ENCODE results near the gene BLID. TPM values are rescaled to one million over a fixed set of nuclear protein-coding genes. Genes with fewer than 3 reads are reported as not detected.

Gene BLID
- total RNA-seq, 1 donor from 2014 or later: not detected

DNA sequence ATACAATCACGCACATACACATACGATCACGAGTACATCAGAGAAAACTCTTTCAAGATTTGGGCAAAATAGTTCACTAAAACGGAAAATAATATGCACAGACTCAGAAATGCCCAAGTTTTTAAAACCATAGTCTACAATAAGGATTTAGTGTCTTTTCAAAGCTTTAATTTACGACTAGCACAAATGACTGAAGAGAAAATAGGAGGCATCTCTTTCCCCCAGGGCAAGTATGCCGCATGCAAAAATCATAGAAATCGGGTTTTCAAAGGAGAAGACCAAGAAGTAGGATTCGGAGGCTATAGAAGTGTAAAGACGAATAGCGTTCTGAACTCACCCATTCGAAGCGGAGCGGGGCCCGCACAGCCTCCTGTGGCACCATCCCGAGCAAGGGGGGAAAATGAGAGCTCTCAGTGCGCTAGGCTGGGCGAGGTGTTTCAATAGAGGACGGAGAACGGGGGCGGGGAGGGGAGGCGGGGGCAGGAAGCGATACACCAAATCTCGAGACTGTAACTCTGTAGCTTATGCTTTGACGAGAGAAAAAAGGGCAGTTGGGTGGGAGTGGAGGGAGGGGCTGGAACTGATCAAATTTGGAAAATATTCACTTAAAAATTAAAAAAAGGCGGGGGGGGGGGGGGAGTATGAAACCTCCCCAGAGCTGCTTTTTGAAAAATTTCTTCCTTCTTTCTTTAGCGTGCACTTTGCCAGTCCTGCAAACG is 15.8 kb downstream of the BLID start:
- no peaks in the 10 kb centered on the region for H3K27me3 ChIP-seq (ENCODE audit: control insufficient read depth, insufficient read depth, low read length)
- TF ChIP-seq, protein P1, sequence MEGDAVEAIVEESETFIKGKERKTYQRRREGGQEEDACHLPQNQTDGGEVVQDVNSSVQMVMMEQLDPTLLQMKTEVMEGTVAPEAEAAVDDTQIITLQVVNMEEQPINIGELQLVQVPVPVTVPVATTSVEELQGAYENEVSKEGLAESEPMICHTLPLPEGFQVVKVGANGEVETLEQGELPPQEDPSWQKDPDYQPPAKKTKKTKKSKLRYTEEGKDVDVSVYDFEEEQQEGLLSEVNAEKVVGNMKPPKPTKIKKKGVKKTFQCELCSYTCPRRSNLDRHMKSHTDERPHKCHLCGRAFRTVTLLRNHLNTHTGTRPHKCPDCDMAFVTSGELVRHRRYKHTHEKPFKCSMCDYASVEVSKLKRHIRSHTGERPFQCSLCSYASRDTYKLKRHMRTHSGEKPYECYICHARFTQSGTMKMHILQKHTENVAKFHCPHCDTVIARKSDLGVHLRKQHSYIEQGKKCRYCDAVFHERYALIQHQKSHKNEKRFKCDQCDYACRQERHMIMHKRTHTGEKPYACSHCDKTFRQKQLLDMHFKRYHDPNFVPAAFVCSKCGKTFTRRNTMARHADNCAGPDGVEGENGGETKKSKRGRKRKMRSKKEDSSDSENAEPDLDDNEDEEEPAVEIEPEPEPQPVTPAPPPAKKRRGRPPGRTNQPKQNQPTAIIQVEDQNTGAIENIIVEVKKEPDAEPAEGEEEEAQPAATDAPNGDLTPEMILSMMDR (IDR thresholded peaks at IDR 0.05; ENCODE audit: insufficient read depth, low read length, poor library complexity, severe bottlenecking): no peak
- peak overlapping the region; percentile 50 for H3K4me3 ChIP-seq (ENCODE audit: low read depth, low read length)
- DNase-seq (ENCODE audit: low read depth): no peak
- H3K36me3 ChIP-seq (ENCODE audit: control insufficient read depth, insufficient read depth, low read length): no peaks in the 10 kb centered on the region

DNA sequence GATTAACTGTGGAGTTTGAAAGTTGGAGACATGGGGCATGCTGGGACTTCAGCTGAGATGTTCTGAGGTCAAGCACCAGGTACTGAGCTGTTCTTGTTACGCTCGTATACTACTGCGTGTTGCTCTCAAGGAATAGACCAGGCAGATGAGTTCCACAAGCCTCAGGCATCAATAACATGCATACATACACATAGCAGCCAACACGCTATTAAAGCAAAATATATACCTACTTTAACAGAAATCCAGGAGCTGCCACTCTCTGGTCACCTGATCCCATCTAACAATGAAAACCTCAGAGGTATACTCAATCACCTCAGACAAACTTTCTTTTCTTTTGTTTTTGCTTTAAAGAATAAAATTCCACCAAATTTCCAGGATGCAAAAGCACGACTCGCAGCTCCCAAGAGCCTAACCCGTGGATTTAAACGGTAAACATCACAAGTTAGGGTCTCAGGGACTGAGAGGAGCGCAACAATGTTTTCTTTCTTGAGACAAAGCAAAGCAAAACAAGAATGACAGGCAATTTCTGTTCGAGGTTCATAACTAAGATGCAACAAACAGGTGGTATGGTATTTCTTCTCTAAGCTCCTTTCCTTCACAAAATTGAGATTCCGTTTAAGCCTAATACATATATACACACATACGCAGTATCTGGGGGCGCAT is 16.5 kb downstream of the BLID start:
- no peaks in the 10 kb centered on the region for H3K36me3 ChIP-seq (ENCODE audit: control insufficient read depth, insufficient read depth, low read length)
- TF ChIP-seq, protein P1 (IDR thresholded peaks at IDR 0.05; ENCODE audit: insufficient read depth, low read length, poor library complexity, severe bottlenecking): no peak
- no peak for DNase-seq (ENCODE audit: low read depth)

DNA sequence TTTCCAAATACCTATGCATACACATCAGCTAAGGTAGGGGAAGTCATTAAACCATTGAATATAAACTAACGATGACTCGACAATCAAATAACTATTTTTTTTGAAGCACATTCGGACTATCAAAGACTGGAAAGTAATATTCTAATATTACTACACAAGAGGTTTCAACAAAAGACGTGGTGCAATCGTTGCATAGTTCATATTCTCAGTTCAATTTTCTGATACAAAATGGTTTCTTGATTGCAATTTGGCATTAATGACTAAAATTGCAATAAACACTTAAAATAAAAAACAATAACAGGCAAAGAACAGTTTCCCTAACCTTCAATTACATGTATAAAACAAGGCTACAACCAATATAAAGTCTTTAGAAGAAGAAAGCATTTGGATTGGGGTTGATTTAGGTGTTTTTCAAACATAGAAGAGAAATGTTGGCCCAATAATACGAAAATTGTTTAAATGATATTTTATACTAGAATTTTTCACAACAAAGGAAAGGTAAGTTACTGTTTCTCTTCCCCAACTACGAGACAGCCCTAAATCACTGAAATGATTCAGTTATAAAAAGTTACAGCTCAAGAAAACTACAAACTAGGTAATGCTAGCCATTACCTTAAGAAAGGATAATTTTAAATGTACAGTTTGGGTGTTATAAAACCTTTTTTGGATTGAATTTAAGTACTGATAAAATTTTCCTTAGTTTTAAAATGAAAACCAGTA is 17.6 kb downstream of the BLID start:
- TF ChIP-seq, protein P1 (IDR thresholded peaks at IDR 0.05; ENCODE audit: insufficient read depth, low read length, poor library complexity, severe bottlenecking): no peak
- H3K36me3 ChIP-seq (ENCODE audit: control insufficient read depth, insufficient read depth, low read length): no peaks in the 10 kb centered on the region
- DNase-seq (ENCODE audit: low read depth): no peak
- H3K4me3 ChIP-seq (ENCODE audit: low read depth, low read length): peak overlapping the region; percentile 4
- no peaks in the 10 kb centered on the region for H3K27me3 ChIP-seq (ENCODE audit: control insufficient read depth, insufficient read depth, low read length)

More for the DNA sequence above, 16.5 kb downstream of the BLID start:
- H3K27me3 ChIP-seq (ENCODE audit: control insufficient read depth, insufficient read depth, low read length): no peaks in the 10 kb centered on the region
- peak overlapping the region; percentile 50 for H3K4me3 ChIP-seq (ENCODE audit: low read depth, low read length)

DNA sequence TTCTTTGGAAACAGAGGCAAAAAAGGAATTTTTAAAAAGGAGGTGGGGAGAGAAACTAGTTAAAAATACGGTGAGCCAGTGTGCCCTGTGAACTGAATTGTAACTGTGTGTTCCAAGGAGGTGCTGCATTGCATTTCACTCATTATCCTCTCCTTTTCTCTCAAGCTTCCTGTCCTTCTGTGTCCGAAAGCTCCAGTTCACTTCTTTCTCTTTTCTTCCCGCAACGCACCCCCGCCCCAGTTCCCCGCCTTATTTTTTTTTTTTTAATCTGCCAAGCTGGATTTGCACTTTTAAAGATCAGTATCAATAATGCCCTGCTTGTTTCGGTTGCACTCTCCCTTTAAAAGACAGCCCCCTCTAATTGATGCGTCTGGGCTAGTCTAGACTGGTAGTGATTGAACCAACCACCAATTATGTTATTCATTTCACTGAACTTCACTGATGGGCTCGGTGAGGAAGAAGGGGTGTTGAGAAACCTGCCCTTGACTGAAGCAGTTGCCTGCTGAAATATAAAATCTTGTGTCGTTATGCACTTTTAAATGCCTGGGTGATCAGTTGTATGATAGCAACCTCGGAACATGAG is 18.5 kb downstream of the BLID start:
- peak overlapping the region; percentile 26 for H3K4me3 ChIP-seq (ENCODE audit: low read depth, low read length)
- H3K36me3 ChIP-seq (ENCODE audit: control insufficient read depth, insufficient read depth, low read length): no peaks in the 10 kb centered on the region
- TF ChIP-seq, protein P1 (IDR thresholded peaks at IDR 0.05; ENCODE audit: insufficient read depth, low read length, poor library complexity, severe bottlenecking): no peak
- no peak for DNase-seq (ENCODE audit: low read depth)
- H3K27me3 ChIP-seq (ENCODE audit: control insufficient read depth, insufficient read depth, low read length): no peaks in the 10 kb centered on the region

DNA sequence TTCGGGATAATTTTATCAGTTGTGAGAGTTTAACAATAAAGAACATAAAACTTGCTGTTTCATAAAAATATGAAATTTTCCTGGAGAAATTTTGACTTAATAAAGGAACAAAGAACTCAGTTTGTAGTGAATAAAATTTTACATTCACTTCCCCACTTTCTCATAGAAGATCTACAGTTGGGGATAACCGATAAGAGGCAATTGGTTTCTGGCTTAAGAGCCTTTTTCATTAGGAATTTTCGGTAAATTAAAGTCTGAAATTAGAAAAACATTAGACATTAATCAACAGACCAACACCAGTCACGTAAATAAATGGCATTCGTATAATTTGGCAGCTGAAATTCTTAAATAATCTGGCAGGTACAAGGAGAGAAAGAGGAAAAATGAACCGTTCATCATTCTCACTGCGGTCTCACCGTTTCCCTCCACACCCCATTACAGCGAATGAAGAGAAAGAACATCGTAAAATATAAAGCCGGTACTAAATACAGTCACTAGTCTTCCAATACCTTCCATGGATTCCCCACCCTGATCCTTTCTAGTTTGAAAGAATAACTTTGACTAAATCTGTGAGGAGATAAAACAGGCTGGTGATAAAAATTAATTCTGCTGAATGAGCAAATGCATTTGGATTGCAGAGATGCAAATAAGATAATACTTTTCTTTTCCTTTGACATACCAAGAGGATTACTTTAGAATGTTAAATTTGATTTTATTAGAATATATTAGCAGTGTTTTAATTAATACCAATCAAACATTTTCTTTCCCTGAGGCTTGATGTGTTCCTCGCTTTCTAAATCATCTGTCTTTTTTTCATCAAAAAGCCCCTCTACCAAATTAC is 19.5 kb downstream of the BLID start:
- no peak for DNase-seq (ENCODE audit: low read depth)
- Histone ChIP-seq H3K4me3 (ENCODE audit: low read depth, low read length) (peak overlapping the region; percentile 2), H3K36me3 (ENCODE audit: control insufficient read depth, insufficient read depth, low read length) (no peaks in the 10 kb centered on the region), H3K27me3 (ENCODE audit: control insufficient read depth, insufficient read depth, low read length) (no peaks in the 10 kb centered on the region)
- TF ChIP-seq, protein P1 (IDR thresholded peaks at IDR 0.05; ENCODE audit: insufficient read depth, low read length, poor library complexity, severe bottlenecking): no peak

Measured in kidney epithelial cell (primary cell).